Neutrophil (primary cell): ENCODE measurements around the gene TFAP2A.

Experiments used
- H3K27ac ChIP-seq: fragments of 200-600 bp; sonication (generic); 2 replicates; pipeline ENCODE4 v1.5.1; 2016; ENCODE audit warnings: mild to moderate bottlenecking, moderate library complexity
- H3K27me3 ChIP-seq: fragments of 200-600 bp; sonication (generic); 2 replicates; pipeline ENCODE4 v1.6.0; 2016; ENCODE audit warnings: mild to moderate bottlenecking
- H3K36me3 ChIP-seq: fragments of 200-600 bp; sonication (generic); 2 replicates; pipeline ENCODE4 v1.5.1; 2017
- H3K4me1 ChIP-seq, 2 experiments: fragments of 200-600 bp in 1 of 2; sonication (generic) in 1 of 2; 1 replicate in 1 of 2; 2 replicates in 1 of 2; pipeline versions ENCODE4 v1.5.1 to v1.6.1; 2013 to 2016; ENCODE audit warnings: low read depth in 1 of 2, low read length in 1 of 2, mild to moderate bottlenecking in 1 of 2, moderate library complexity in 1 of 2; ENCODE audit not compliant: control insufficient read depth in 1 of 2, insufficient read depth in 1 of 2
- H3K4me3 ChIP-seq, 2 experiments: fragments of 200-600 bp in 1 of 2; sonication (generic) in 1 of 2; 1 replicate in 1 of 2; 2 replicates in 1 of 2; pipeline ENCODE4 v1.5.1; 2013 to 2016; ENCODE audit warnings: low read depth in 1 of 2, low read length in 1 of 2, mild to moderate bottlenecking in 1 of 2, moderate library complexity in 1 of 2
- H3K9me3 ChIP-seq: fragments of 200-600 bp; sonication (generic); 2 replicates; pipeline ENCODE4 v1.5.1; 2016
- CTCF ChIP-seq: fragments of 200-600 bp; sonication (generic); IDR thresholded peaks from 2 replicates; pipeline ENCODE4 v1.5.1; 2016; ENCODE audit warnings: antibody characterized with exemption

TFAP2A gene

GRCh38 chr6:10416863-10417641 lies 2.2 kb upstream of the TFAP2A start:
- Histone ChIP-seq H3K27ac (no peak overlapping the region), H3K4me3 (peak overlapping the region; percentile 9 to 26), H3K27me3 (peaks cover 100% of the 10 kb centered on the region), H3K9me3 (peaks cover 8% of the 10 kb centered on the region), H3K36me3 (no peaks in the 10 kb centered on the region), H3K4me1 (peaks cover 23 to 35% of the 10 kb centered on the region in 2 experiments)
- TF ChIP-seq CTCF, result no peak

DNA sequence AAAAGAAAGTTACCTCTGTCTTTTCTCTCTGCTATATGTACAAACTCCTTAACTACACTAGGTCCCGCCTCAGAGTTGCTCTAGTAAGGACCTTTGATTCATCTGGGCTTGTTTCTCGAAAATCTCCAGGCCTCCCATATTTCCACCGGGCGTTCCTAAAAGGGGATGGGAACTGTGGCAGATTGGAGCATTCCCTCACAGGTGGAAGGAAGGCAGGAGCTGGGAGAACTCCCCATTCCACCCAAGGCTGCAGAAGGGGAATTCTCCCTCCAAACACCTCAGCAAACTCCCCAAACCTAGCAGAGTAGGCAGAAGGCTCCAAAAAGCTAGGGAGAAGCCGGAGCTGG lies 1.6 kb upstream of the TFAP2A start:
- peak overlapping the region in 1 of 2 experiments; percentile 26 for H3K4me3 ChIP-seq
- no peaks in the 10 kb centered on the region for H3K36me3 ChIP-seq
- no peak overlapping the region for H3K27ac ChIP-seq

GRCh38 chr6:10415617-10416480 lies 975 bp upstream of the TFAP2A start:
- Histone ChIP-seq H3K4me1 (peaks cover 33 to 47% of the 10 kb centered on the region in 2 experiments), H3K36me3 (no peaks in the 10 kb centered on the region), H3K27ac (no peak overlapping the region), H3K4me3 (no peak overlapping the region), H3K27me3 (peaks cover 100% of the 10 kb centered on the region), H3K9me3 (peaks cover 8% of the 10 kb centered on the region)
- TF ChIP-seq CTCF, result no peak

More for the DNA sequence above, 1.6 kb upstream of the TFAP2A start:
- Histone ChIP-seq H3K9me3 (peaks cover 8% of the 10 kb centered on the region), H3K27me3 (peaks cover 100% of the 10 kb centered on the region), H3K4me1 (peaks cover 28 to 41% of the 10 kb centered on the region in 2 experiments)
- TF ChIP-seq CTCF, result no peak

GRCh38 chr6:10413850-10414738 lies 780 bp downstream of the TFAP2A start:
- Histone ChIP-seq H3K4me3 (no peak overlapping the region), H3K4me1 (peaks cover 33 to 47% of the 10 kb centered on the region in 2 experiments), H3K9me3 (peaks cover 19% of the 10 kb centered on the region), H3K36me3 (no peaks in the 10 kb centered on the region), H3K27ac (no peak overlapping the region), H3K27me3 (peaks cover 100% of the 10 kb centered on the region)
- no peak for TF ChIP-seq CTCF

GRCh38 chr6:10413262-10413849 lies 1.5 kb downstream of the TFAP2A start:
- TF ChIP-seq CTCF, result no peak
- peaks cover 100% of the 10 kb centered on the region for H3K27me3 ChIP-seq
- no peak overlapping the region for H3K27ac ChIP-seq
- no peaks in the 10 kb centered on the region for H3K36me3 ChIP-seq
- H3K9me3 ChIP-seq, result peaks cover 26% of the 10 kb centered on the region
- peak overlapping the region; percentile 62 to 68 for H3K4me3 ChIP-seq
- H3K4me1 ChIP-seq, result peaks cover 33 to 47% of the 10 kb centered on the region in 2 experiments
